ENCODE data around the gene ARF1. TPM values are rescaled to one million over a fixed set of nuclear protein-coding genes. Genes with fewer than 3 reads are reported as not detected.

ARF1 gene
- total RNA-seq, 2 donors from 2014 or later = 322 to 372 TPM

DNA sequence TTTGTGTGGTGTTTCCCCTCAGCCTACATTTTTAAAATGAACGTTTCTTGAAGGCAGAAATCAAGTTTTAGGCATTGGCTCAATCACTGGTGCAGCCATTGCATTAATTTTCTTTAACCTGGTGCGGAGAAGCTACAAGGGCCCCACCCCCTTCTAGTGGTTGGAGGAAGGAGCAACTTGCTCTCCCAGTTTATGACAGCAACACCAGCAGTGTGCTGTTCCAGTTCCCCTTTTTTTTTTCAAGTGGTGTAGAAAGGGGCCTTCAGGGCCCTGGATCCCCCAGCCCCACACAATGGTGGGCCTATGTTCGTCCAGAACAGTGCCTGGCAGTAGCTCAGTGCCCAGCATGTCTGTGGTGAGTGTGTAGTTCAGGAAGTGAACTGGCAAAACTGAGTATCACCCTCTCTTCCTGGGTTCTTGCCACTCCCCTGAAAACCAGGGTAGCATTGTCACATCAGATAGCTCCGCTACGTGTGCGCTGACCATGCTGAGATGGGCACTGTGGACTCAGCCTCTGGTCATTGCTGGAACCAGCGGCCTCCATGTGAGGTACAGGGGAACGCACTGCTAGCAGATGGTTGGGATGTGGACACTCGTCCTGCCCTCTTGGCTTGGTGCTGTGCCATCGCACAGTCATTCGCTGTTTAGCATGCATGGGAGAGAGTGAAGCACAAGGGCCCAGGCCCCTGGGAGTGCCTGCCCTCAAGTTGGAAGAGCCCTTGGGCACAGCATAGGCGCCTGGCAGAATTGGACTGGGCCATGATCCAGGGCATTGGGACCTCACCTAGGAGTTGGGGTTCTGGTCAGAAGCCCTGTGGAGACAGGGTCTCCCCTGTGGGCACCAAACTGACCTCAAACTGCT is 7.2 kb downstream of the ARF1 start:
- peaks cover 48% of the 10 kb centered on the region for H3K36me3 Mint-ChIP-seq (ENCODE audit: low read depth)
- Histone ChIP-seq H3K4me1 (ENCODE audit: control insufficient read depth, insufficient read depth, low read length) (peaks cover 25% of the 10 kb centered on the region), H3K9ac (ENCODE audit: extremely low read depth, low read length, poor library complexity, severe bottlenecking) (no peak overlapping the region), H3K27me3 (ENCODE audit: control insufficient read depth, insufficient read depth, low read length, poor library complexity, severe bottlenecking) (no peaks in the 10 kb centered on the region), H3K36me3 (ENCODE audit: control insufficient read depth, insufficient read depth, low read length) (peaks cover 73% of the 10 kb centered on the region), H3K27ac (ENCODE audit: low read depth, low read length) (no peak overlapping the region), H3K4me3 (ENCODE audit: low read length) (no peak overlapping the region), H3K9me3 (ENCODE audit: control insufficient read depth, low read length) (no peaks in the 10 kb centered on the region)
- DNase-seq = peak; percentile 36
- H3K27ac Mint-ChIP-seq = peak overlapping the region; percentile 71
- peaks cover 3% of the 10 kb centered on the region for H3K9me3 Mint-ChIP-seq
- peaks cover 51% of the 10 kb centered on the region for H3K4me1 Mint-ChIP-seq
- 94 to 96% methylated on average over 10 to 12 of the region's 12 CpGs for WGBS, 2 experiments (ENCODE audit: insufficient coverage in 1 of 2, insufficient read length in 1 of 2)
- TF ChIP-seq, protein P1, sequence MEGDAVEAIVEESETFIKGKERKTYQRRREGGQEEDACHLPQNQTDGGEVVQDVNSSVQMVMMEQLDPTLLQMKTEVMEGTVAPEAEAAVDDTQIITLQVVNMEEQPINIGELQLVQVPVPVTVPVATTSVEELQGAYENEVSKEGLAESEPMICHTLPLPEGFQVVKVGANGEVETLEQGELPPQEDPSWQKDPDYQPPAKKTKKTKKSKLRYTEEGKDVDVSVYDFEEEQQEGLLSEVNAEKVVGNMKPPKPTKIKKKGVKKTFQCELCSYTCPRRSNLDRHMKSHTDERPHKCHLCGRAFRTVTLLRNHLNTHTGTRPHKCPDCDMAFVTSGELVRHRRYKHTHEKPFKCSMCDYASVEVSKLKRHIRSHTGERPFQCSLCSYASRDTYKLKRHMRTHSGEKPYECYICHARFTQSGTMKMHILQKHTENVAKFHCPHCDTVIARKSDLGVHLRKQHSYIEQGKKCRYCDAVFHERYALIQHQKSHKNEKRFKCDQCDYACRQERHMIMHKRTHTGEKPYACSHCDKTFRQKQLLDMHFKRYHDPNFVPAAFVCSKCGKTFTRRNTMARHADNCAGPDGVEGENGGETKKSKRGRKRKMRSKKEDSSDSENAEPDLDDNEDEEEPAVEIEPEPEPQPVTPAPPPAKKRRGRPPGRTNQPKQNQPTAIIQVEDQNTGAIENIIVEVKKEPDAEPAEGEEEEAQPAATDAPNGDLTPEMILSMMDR (conservative IDR thresholded peaks at IDR 0.05) = no peak
- no peaks in the 10 kb centered on the region for H3K27me3 Mint-ChIP-seq (ENCODE audit: insufficient read depth)
- H3K4me3 Mint-ChIP-seq = no peak overlapping the region

DNA sequence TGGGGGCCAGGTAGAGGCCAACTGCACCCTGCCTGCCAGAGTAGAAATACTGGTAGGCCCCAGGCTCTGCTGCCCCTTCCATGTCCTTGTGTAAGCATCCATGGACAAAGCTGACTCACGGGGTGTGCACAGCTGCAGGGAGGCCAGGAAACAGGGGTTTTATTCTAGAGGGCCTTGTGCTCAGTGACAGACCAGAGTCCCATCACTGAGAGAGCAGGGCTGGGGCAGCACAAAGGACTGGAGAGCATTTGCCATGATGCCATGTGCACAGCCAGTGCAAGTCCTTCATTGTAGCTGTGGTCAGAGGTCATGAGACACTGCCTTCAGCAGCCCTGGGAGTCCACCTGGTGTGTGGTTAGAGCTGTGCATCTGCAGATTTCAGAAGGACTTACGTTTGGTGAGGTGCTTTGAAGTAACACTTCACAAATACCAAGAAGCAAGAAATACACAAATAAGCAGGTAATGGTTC is 8.1 kb downstream of the ARF1 start:
- Mint-ChIP-seq H3K9me3 (peaks cover 8% of the 10 kb centered on the region), H3K4me3 (no peak overlapping the region), H3K4me1 (peaks cover 43% of the 10 kb centered on the region), H3K36me3 (ENCODE audit: low read depth) (peaks cover 53% of the 10 kb centered on the region), H3K27ac (peak overlapping the region; percentile 74), H3K27me3 (ENCODE audit: insufficient read depth) (no peaks in the 10 kb centered on the region)
- Histone ChIP-seq H3K4me1 (ENCODE audit: control insufficient read depth, insufficient read depth, low read length) (peaks cover 24% of the 10 kb centered on the region), H3K9me3 (ENCODE audit: control insufficient read depth, low read length) (no peaks in the 10 kb centered on the region), H3K36me3 (ENCODE audit: control insufficient read depth, insufficient read depth, low read length) (peaks cover 80% of the 10 kb centered on the region), H3K4me3 (ENCODE audit: low read length) (no peak overlapping the region), H3K27ac (ENCODE audit: low read depth, low read length) (no peak overlapping the region), H3K9ac (ENCODE audit: extremely low read depth, low read length, poor library complexity, severe bottlenecking) (no peak overlapping the region), H3K27me3 (ENCODE audit: control insufficient read depth, insufficient read depth, low read length, poor library complexity, severe bottlenecking) (no peaks in the 10 kb centered on the region)
- DNase-seq = peak; percentile 40
- TF ChIP-seq, protein P1 (conservative IDR thresholded peaks at IDR 0.05) = no peak
- 86 to 95% methylated on average over 1 to 2 of the region's 2 CpGs for WGBS, 2 experiments (ENCODE audit: insufficient coverage in 1 of 2, insufficient read length in 1 of 2)

DNA sequence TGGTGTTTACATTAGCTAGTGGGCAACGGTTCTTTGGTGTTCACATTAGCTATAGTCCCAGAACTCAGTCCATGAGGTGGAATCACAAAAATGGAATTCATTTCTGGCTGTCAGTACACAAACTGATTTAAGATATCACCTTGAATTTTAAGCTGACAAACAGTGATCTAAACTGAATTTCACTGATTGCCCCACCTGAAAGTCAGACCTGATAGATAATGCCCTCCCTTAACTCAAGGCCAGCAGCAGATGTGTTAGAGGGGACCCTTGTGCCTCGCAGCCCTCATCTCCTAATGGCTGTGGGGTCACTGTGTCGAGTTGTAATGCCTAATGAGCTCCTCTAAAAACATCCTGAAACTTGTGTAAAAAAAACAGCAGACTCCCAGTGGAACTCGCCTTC is 8.6 kb downstream of the ARF1 start:
- 92 to 93% methylated on average over 4 of the region's 4 CpGs for WGBS, 2 experiments (ENCODE audit: insufficient coverage in 1 of 2, insufficient read length in 1 of 2)
- DNase-seq = no peak
- no peaks in the 10 kb centered on the region for H3K9me3 ChIP-seq (ENCODE audit: control insufficient read depth, low read length)
- H3K4me1 Mint-ChIP-seq = peaks cover 38% of the 10 kb centered on the region
- no peak overlapping the region for H3K4me3 Mint-ChIP-seq
- TF ChIP-seq, protein P1 (conservative IDR thresholded peaks at IDR 0.05) = no peak
- H3K27ac Mint-ChIP-seq = peak overlapping the region; percentile 45
- H3K27ac ChIP-seq (ENCODE audit: low read depth, low read length) = no peak overlapping the region
- H3K9me3 Mint-ChIP-seq = peaks cover 8% of the 10 kb centered on the region
- no peaks in the 10 kb centered on the region for H3K27me3 Mint-ChIP-seq (ENCODE audit: insufficient read depth)
- H3K9ac ChIP-seq (ENCODE audit: extremely low read depth, low read length, poor library complexity, severe bottlenecking) = no peak overlapping the region
- H3K36me3 ChIP-seq (ENCODE audit: control insufficient read depth, insufficient read depth, low read length) = peaks cover 84% of the 10 kb centered on the region
- no peaks in the 10 kb centered on the region for H3K27me3 ChIP-seq (ENCODE audit: control insufficient read depth, insufficient read depth, low read length, poor library complexity, severe bottlenecking)
- H3K4me1 ChIP-seq (ENCODE audit: control insufficient read depth, insufficient read depth, low read length) = peaks cover 20% of the 10 kb centered on the region
- H3K36me3 Mint-ChIP-seq (ENCODE audit: low read depth) = peaks cover 56% of the 10 kb centered on the region
- H3K4me3 ChIP-seq (ENCODE audit: low read length) = no peak overlapping the region

All from endodermal cell (in vitro differentiated cells).